ENCODE measurements around the gene SEC22A. TPM values are rescaled to one million over a fixed set of nuclear protein-coding genes. Genes with fewer than 3 reads are reported as not detected.
A peak's percentile ranks its signal among the peaks of the same experiment; 100 is the strongest.

Gene SEC22A
- total and polyA plus RNA-seq, 12 donors: 4.6 to 67.2 (median 21.0) TPM

- Histone ChIP-seq H3K27ac (no peak overlapping the region), H3K9me3 (replicated peaks in 1 of 3) (no peaks in the 10 kb centered on the region), H3K36me3 (replicated peaks in 1 of 2) (no peaks in the 10 kb centered on the region), H3K4me1 (replicated peaks in 1 of 2) (no peaks in the 10 kb centered on the region), H3K4me3 (no peak overlapping the region), H3K27me3 (no peaks in the 10 kb centered on the region)
- TF ChIP-seq, protein P1, sequence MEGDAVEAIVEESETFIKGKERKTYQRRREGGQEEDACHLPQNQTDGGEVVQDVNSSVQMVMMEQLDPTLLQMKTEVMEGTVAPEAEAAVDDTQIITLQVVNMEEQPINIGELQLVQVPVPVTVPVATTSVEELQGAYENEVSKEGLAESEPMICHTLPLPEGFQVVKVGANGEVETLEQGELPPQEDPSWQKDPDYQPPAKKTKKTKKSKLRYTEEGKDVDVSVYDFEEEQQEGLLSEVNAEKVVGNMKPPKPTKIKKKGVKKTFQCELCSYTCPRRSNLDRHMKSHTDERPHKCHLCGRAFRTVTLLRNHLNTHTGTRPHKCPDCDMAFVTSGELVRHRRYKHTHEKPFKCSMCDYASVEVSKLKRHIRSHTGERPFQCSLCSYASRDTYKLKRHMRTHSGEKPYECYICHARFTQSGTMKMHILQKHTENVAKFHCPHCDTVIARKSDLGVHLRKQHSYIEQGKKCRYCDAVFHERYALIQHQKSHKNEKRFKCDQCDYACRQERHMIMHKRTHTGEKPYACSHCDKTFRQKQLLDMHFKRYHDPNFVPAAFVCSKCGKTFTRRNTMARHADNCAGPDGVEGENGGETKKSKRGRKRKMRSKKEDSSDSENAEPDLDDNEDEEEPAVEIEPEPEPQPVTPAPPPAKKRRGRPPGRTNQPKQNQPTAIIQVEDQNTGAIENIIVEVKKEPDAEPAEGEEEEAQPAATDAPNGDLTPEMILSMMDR (IDR thresholded peaks at IDR 0.05): no peak
- TF ChIP-seq POLR2A (IDR thresholded peaks at IDR 0.05): no peak
- 73 to 90% (median 79%) methylated on average over 2 to 4 of the region's 4 CpGs for WGBS, 4 donors
- DNase-seq: peak in 2 of 7 donors; percentile 3 to 30
- intact Hi-C loops (cut with DNase I): no loop called here
Observed at GRCh38 chr3:123285479-123285878, 83.7 kb downstream of the SEC22A start.

DNA sequence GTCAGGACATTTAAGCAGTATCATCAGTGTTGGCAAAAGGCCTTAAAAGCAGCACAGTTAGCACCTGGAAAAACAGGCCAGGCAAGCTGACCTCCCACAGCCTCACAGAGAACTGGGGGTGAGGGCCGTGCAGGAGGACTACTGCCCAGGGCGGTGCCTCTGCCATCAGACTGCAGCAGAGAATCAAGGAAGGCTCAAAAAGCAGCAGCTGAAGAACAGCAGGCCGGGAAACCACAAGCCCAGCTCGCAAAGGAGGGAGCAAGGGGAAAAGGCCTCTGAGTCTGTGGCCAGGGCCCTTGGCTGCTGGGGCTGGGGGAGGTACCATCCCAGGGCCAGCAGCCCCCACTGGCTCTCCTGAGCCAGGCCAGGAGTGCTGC is 84.2 kb downstream of the SEC22A start:
- Histone ChIP-seq H3K27me3 (no peaks in the 10 kb centered on the region), H3K4me1 (replicated peaks in 1 of 2) (no peaks in the 10 kb centered on the region), H3K4me3 (no peak overlapping the region), H3K27ac (no peak overlapping the region), H3K9me3 (replicated peaks in 1 of 3) (no peaks in the 10 kb centered on the region), H3K36me3 (replicated peaks in 1 of 2) (no peaks in the 10 kb centered on the region)
- TF ChIP-seq, protein P1 (IDR thresholded peaks at IDR 0.05): no peak
- TF ChIP-seq POLR2A (IDR thresholded peaks at IDR 0.05): no peak
- WGBS, 4 donors: 72 to 100% (median 82%) methylated on average over 2 to 4 of the region's 4 CpGs
- DNase-seq: peak in 1 of 7 donors; percentile 28
- intact Hi-C loops (cut with DNase I): no loop called here

GRCh38 chr3:123286308-123287023 is 84.7 kb downstream of the SEC22A start:
- Histone ChIP-seq H3K27ac (no peak overlapping the region), H3K4me3 (no peak overlapping the region), H3K36me3 (replicated peaks in 1 of 2) (no peaks in the 10 kb centered on the region), H3K27me3 (no peaks in the 10 kb centered on the region), H3K4me1 (replicated peaks in 1 of 2) (no peaks in the 10 kb centered on the region), H3K9me3 (replicated peaks in 1 of 3) (no peaks in the 10 kb centered on the region)
- DNase-seq: peak; percentile 30 to 68 (median 47)
- no peak for TF ChIP-seq POLR2A (IDR thresholded peaks at IDR 0.05)
- TF ChIP-seq, protein P1 (IDR thresholded peaks at IDR 0.05): peak; percentile 31 to 55 (median 38)
- intact Hi-C loops (cut with DNase I): no loop called here
- 75 to 81% (median 80%) methylated on average over 1 to 16 of the region's 16 CpGs for WGBS, 4 donors

DNA sequence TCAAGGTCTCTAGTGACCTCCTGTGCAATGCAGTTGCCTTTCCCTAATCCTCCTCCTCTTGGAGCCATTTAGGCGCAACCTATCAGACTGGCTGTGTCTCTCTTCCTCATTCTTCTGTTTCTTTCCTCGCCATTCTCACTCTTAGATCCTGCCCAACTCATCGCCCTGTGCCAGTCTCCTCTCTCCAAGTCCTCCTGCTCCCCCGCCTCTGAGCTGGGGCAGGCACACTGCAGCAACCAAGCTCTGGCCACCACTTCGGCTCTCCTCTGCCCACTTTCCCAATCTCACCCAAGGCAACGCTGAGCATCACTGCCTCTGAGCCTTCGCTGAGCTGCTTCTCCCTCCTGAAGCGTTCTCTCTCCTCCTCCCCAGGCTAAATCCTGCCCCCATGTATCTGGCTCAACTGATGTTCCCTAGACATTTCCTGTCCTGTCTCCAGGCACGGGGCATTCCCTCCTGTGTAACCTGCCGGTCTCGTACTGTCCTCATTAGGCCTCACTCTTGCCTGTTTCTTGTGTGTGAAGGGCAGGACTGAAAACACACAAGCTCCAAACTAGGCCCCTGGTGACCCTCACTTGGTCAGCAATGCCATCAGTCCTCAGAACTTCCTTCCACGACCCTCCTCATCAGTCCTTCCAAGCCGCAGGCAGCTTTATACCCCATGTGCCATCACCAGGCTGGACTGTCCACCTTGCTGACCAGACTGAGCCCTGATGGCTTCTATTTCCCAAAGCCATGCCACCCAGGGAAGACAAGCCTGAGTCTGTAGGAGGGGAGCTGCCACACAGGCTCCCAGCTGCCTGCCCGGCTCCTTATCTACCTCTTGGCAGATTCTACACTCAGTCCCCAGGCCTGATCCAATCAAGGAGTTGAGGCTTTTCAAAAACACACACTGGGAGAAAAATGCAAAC is 85.6 kb downstream of the SEC22A start:
- Histone ChIP-seq H3K27me3 (no peaks in the 10 kb centered on the region), H3K36me3 (replicated peaks in 1 of 2) (no peaks in the 10 kb centered on the region), H3K9me3 (replicated peaks in 1 of 3) (no peaks in the 10 kb centered on the region), H3K4me1 (replicated peaks in 1 of 2) (no peaks in the 10 kb centered on the region), H3K27ac (no peak overlapping the region), H3K4me3 (no peak overlapping the region)
- WGBS, 4 donors: 84 to 90% (median 88%) methylated on average over 14 of the region's 14 CpGs
- intact Hi-C loops (cut with DNase I): no loop called here
- TF ChIP-seq, protein P1 (IDR thresholded peaks at IDR 0.05): no peak
- TF ChIP-seq POLR2A (IDR thresholded peaks at IDR 0.05): no peak
- peak in 2 of 7 donors; percentile 2 to 36 for DNase-seq

Measured in adrenal gland (tissue), 12 donors.